ENCODE data around the gene INTS6.

The INTS6 gene

DNA sequence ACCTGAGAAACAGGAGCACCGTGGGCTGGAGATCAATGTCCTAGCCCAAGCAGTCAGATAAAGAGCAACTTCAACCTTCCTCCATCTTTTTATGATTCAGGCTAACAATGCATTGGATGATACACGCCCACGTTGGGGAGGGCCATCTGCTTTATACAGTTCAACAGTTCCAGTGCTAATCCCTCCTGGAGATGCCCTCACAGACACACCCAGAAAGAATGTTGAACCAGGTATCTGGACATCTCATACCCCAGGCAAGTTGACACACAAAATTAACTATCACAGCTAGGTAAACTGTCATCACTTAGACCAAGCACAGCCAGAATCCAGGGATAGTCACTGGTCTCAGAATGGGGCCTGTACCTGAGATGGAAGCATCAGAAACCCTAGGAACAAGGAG, 134.0 kb downstream of the INTS6 start:
- DNase-seq (ENCODE audit: low read depth) = no peak

DNA sequence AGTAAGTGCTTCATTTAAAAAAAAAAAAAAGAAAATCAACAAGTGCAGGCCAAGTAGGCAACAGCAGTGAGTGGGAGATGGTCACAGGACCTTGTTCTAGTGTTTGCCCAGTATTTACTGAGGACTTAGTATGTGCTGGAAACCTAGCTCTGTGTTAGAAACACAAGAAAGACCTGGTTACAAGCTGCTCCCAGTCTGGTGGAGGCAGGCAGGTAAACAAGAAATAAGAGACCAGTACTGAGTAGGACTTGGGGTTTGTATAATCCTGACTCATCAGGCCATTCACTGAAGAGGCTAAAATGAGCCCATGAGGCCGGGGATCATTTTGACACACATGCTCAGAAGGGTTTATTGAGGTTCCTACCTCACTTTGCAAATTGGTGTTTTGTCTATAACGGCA, 134.8 kb downstream of the INTS6 start:
- DNase-seq (ENCODE audit: low read depth) = no peak

DNA sequence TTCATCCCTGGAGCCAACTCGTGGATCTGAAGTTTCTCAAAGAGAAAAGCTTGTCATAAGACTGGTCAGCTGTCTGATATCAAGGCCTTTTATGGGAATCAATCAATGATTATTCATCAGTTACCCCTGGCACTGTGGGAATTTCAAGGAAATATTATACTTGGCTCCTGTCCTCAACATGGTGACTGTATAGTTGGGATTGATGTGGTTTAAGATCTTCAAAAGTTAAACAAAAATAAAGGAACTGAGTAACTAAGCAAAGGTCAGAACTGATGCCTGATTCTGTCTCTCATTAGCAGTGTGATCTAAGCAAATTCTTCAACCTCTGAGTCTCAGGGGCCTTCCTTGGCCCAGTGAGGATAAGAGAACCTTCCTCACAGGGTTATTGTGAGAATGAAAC, 135.6 kb downstream of the INTS6 start:
- no peak for DNase-seq (ENCODE audit: low read depth)

DNA sequence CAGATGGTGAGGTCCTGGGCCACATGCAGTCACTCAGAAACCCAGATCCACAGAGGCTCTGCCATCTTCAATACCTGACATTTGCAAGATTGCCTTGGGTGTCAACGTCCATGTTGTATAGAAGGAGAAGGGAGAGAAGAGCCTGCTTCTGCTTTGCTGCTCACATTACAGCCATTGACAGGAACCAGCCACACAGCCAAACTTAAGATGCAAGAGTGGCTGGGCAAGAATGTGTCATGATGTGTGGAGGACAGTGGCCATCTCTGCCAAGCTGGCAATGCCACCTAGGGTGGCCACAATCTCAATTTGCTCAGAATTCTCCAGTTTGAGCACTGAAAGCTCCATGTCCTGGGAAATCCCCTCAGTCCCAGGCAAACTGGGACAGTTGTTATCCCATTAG, 139.2 kb downstream of the INTS6 start:
- DNase-seq (ENCODE audit: low read depth) = no peak

DNA sequence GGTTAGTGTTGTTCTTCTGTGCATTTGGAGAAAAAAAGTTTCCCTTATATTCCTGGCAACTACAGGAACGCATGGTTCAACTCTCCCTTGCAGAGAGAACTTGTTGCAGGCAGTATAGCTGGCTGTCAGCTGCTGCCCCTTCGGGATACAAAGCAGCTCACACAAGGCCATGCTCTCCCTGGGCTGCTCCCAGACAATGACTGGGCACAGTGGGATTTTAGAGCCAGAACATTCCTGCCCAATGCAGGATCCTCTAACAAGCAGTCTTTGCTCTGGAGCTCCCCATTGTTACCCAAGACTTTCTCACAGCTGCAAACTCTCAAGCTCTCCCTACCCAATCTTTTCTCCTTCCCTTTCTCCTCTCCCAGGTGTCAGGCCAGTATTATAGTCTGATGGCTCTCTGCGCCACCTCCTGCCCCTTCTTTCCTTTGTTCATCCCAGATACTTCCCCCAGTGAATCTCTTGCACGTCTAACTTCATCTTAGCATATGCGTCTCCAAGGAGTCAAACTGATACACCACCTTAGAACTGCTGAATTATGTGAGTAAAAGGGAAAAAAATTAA, 140.8 kb downstream of the INTS6 start:
- DNase-seq (ENCODE audit: low read depth) = no peak

Data from T follicular helper cell (primary cell).